Mesendoderm (in vitro differentiated cells): ENCODE results near the gene FNDC3B.

Source experiments
- DNase-seq: peaks from one replicate; pipeline ENCODE4 v3.0.0; 2013
- H2AK5ac ChIP-seq: 2 replicates; pipeline ENCODE4 v1.6.1; 2013; ENCODE audit warnings: low read length, inconsistent platforms
- H2BK120ac ChIP-seq: 2 replicates; pipeline ENCODE4 v1.6.1; 2013; ENCODE audit warnings: low read depth, mild to moderate bottlenecking, low read length, moderate library complexity, mixed read lengths
- H2BK15ac ChIP-seq: replicated peaks from 2 replicates; pipeline ENCODE4 v1.6.1; 2013; ENCODE audit warnings: low read depth, mild to moderate bottlenecking, moderate library complexity
- H2BK5ac ChIP-seq: 2 replicates; pipeline ENCODE4 v1.6.1; 2013; ENCODE audit warnings: low read length, inconsistent platforms
- H3K18ac ChIP-seq: 2 replicates; pipeline ENCODE4 v1.6.1; 2013; ENCODE audit warnings: mild to moderate bottlenecking, low read length, mixed read lengths
- H3K23ac ChIP-seq: one replicate; pipeline ENCODE4 v1.6.1; 2013; ENCODE audit warnings: low read length
- H3K27ac ChIP-seq: 2 replicates; pipeline ENCODE4 v1.5.1; 2013; ENCODE audit warnings: low read depth, mild to moderate bottlenecking, inconsistent platforms, low read length, moderate library complexity
- H3K27me3 ChIP-seq: 2 replicates; pipeline ENCODE4 v1.6.1; 2013; ENCODE audit warnings: low read length, control low read depth, mild to moderate bottlenecking, inconsistent platforms; ENCODE audit not compliant: insufficient read depth, poor library complexity
- H3K36me3 ChIP-seq: 2 replicates; pipeline ENCODE4 v1.6.1; 2013; ENCODE audit warnings: low read length, inconsistent platforms; ENCODE audit not compliant: control insufficient read depth, insufficient read depth
- H3K4ac ChIP-seq: one replicate; pipeline ENCODE4 v1.6.1; 2013; ENCODE audit warnings: low read depth, mild to moderate bottlenecking, low read length, moderate library complexity
- H3K4me1 ChIP-seq: 2 replicates; pipeline ENCODE4 v1.6.1; 2013; ENCODE audit warnings: low read depth, low read length, inconsistent platforms; ENCODE audit not compliant: control insufficient read depth
- H3K4me2 ChIP-seq: 2 replicates; pipeline ENCODE4 v1.6.1; 2013; ENCODE audit warnings: low read length
- H3K4me3 ChIP-seq: 2 replicates; pipeline ENCODE4 v1.5.1; 2013; ENCODE audit warnings: mild to moderate bottlenecking, low read length
- H3K56ac ChIP-seq: one replicate; pipeline ENCODE4 v1.6.1; 2013; ENCODE audit warnings: low read length
- H3K79me1 ChIP-seq: 2 replicates; pipeline ENCODE4 v1.6.1; 2013; ENCODE audit warnings: low read length, inconsistent platforms
- H3K79me2 ChIP-seq: 2 replicates; pipeline ENCODE4 v1.6.1; 2013; ENCODE audit warnings: mild to moderate bottlenecking, low read length; ENCODE audit not compliant: control insufficient read depth, insufficient read depth
- H3K9ac ChIP-seq: 2 replicates; pipeline ENCODE4 v1.6.1; 2013; ENCODE audit warnings: low read length, inconsistent platforms
- H4K5ac ChIP-seq: one replicate; pipeline ENCODE4 v1.6.1; 2013; ENCODE audit warnings: low read length
- H4K8ac ChIP-seq: one replicate; pipeline ENCODE4 v1.6.1; 2013; ENCODE audit warnings: low read depth, mild to moderate bottlenecking, control low read depth, low read length, moderate library complexity
- WGBS: extraction: QIAGEN DNeasy Blood & Tissue Kit; methylation state at CpG from one replicate; pipeline ENCODE4 v1.1.7; 2013; ENCODE audit warnings: low lambda C conversion rate, missing lambda C conversion rate; ENCODE audit not compliant: insufficient coverage; ENCODE audit errors: extremely low coverage; 5-methylcytosine and 5-hydroxymethylcytosine counted together

FNDC3B gene

GRCh38 chr3:172125963-172126457 is 86.6 kb downstream of the FNDC3B start:
- no peak overlapping the region for H3K27ac ChIP-seq
- H2BK120ac ChIP-seq = no peak overlapping the region
- no peaks in the 10 kb centered on the region for H3K36me3 ChIP-seq
- H3K79me1 ChIP-seq = peaks cover 18% of the 10 kb centered on the region
- H3K27me3 ChIP-seq = no peaks in the 10 kb centered on the region
- H3K4me2 ChIP-seq = no peak overlapping the region
- DNase-seq = no peak
- peak overlapping the region; percentile 31 for H3K56ac ChIP-seq
- H3K9ac ChIP-seq = no peak overlapping the region
- H2BK15ac ChIP-seq = no peak overlapping the region
- no peak overlapping the region for H3K18ac ChIP-seq
- H3K4me3 ChIP-seq = no peak overlapping the region
- no CpG with 5 or more reads among the region's 6 CpGs for WGBS
- no peak overlapping the region for H3K23ac ChIP-seq
- H2AK5ac ChIP-seq = no peak overlapping the region
- H3K79me2 ChIP-seq = peaks cover 44% of the 10 kb centered on the region
- no peak overlapping the region for H4K8ac ChIP-seq
- H3K4ac ChIP-seq = no peak overlapping the region
- H2BK5ac ChIP-seq = no peak overlapping the region
- H4K5ac ChIP-seq = no peak overlapping the region
- H3K4me1 ChIP-seq = peaks cover 11% of the 10 kb centered on the region

GRCh38 chr3:172126741-172127140 is 87.4 kb downstream of the FNDC3B start:
- H3K27ac ChIP-seq = no peak overlapping the region
- H3K4me3 ChIP-seq = no peak overlapping the region
- H2AK5ac ChIP-seq = no peak overlapping the region

GRCh38 chr3:172127141-172127540 is 87.8 kb downstream of the FNDC3B start:
- Histone ChIP-seq H3K4me1 (peaks cover 11% of the 10 kb centered on the region), H3K79me1 (peaks cover 18% of the 10 kb centered on the region), H2AK5ac (no peak overlapping the region), H3K18ac (peak overlapping the region; percentile 68), H3K79me2 (peaks cover 45% of the 10 kb centered on the region), H4K8ac (no peak overlapping the region), H3K4me2 (no peak overlapping the region), H4K5ac (no peak overlapping the region), H2BK15ac (no peak overlapping the region), H3K27ac (no peak overlapping the region), H2BK5ac (no peak overlapping the region), H2BK120ac (no peak overlapping the region), H3K36me3 (no peaks in the 10 kb centered on the region), H3K4me3 (no peak overlapping the region), H3K4ac (no peak overlapping the region), H3K23ac (no peak overlapping the region), H3K27me3 (no peaks in the 10 kb centered on the region), H3K56ac (no peak overlapping the region), H3K9ac (no peak overlapping the region)
- no peak for DNase-seq
- WGBS = no CpG with 5 or more reads among the region's 2 CpGs

More at GRCh38 chr3:172126741-172127140, 87.4 kb downstream of the FNDC3B start:
- Histone ChIP-seq H3K27me3 (no peaks in the 10 kb centered on the region), H3K9ac (no peak overlapping the region), H3K23ac (no peak overlapping the region), H3K56ac (no peak overlapping the region), H4K8ac (no peak overlapping the region), H3K4ac (no peak overlapping the region), H3K79me1 (peaks cover 18% of the 10 kb centered on the region), H3K79me2 (peaks cover 42% of the 10 kb centered on the region), H2BK120ac (no peak overlapping the region), H4K5ac (no peak overlapping the region), H3K4me1 (peaks cover 11% of the 10 kb centered on the region), H3K4me2 (no peak overlapping the region), H3K18ac (no peak overlapping the region), H3K36me3 (no peaks in the 10 kb centered on the region), H2BK5ac (no peak overlapping the region), H2BK15ac (no peak overlapping the region)
- no CpG with 5 or more reads among the region's 3 CpGs for WGBS
- peak; percentile 87 for DNase-seq

- Histone ChIP-seq H3K4me2 (no peak overlapping the region), H3K79me1 (peaks cover 13% of the 10 kb centered on the region), H3K79me2 (peaks cover 41% of the 10 kb centered on the region), H2BK120ac (no peak overlapping the region), H3K18ac (no peak overlapping the region), H4K8ac (no peak overlapping the region), H2AK5ac (no peak overlapping the region), H3K4ac (no peak overlapping the region), H3K56ac (no peak overlapping the region), H3K27me3 (no peaks in the 10 kb centered on the region), H3K9ac (no peak overlapping the region), H4K5ac (no peak overlapping the region), H3K23ac (no peak overlapping the region), H2BK5ac (no peak overlapping the region), H3K4me3 (no peak overlapping the region), H3K27ac (no peak overlapping the region), H2BK15ac (no peak overlapping the region), H3K36me3 (no peaks in the 10 kb centered on the region), H3K4me1 (peaks cover 11% of the 10 kb centered on the region)
- no peak for DNase-seq
- no CpG with 5 or more reads among the region's 6 CpGs for WGBS
Observed at GRCh38 chr3:172127929-172128580, 88.7 kb downstream of the FNDC3B start.

GRCh38 chr3:172128858-172129257 is 89.5 kb downstream of the FNDC3B start:
- H3K79me1 ChIP-seq = peaks cover 12% of the 10 kb centered on the region
- H3K18ac ChIP-seq = peak overlapping the region; percentile 76
- H4K8ac ChIP-seq = no peak overlapping the region
- no peak overlapping the region for H2BK15ac ChIP-seq
- H3K27me3 ChIP-seq = no peaks in the 10 kb centered on the region
- no peak overlapping the region for H4K5ac ChIP-seq
- no peak for DNase-seq
- WGBS = no CpG with 5 or more reads among the region's 9 CpGs
- peaks cover 13% of the 10 kb centered on the region for H3K4me1 ChIP-seq
- no peak overlapping the region for H3K27ac ChIP-seq
- H3K56ac ChIP-seq = no peak overlapping the region
- H3K23ac ChIP-seq = no peak overlapping the region
- H3K79me2 ChIP-seq = peaks cover 39% of the 10 kb centered on the region
- H3K4ac ChIP-seq = no peak overlapping the region
- no peak overlapping the region for H3K4me2 ChIP-seq
- H3K36me3 ChIP-seq = no peaks in the 10 kb centered on the region
- no peak overlapping the region for H3K4me3 ChIP-seq
- H2BK5ac ChIP-seq = no peak overlapping the region
- H2AK5ac ChIP-seq = no peak overlapping the region
- no peak overlapping the region for H2BK120ac ChIP-seq
- H3K9ac ChIP-seq = no peak overlapping the region

- H3K18ac ChIP-seq = no peak overlapping the region
- DNase-seq = no peak
- peaks cover 11% of the 10 kb centered on the region for H3K79me1 ChIP-seq
- no peak overlapping the region for H3K56ac ChIP-seq
- H3K4me3 ChIP-seq = no peak overlapping the region
- no CpG with 5 or more reads among the region's 1 CpG for WGBS
- H2BK5ac ChIP-seq = no peak overlapping the region
- H2AK5ac ChIP-seq = no peak overlapping the region
- H3K27me3 ChIP-seq = no peaks in the 10 kb centered on the region
- no peak overlapping the region for H2BK15ac ChIP-seq
- H3K4me1 ChIP-seq = peaks cover 14% of the 10 kb centered on the region
- H3K36me3 ChIP-seq = no peaks in the 10 kb centered on the region
- no peak overlapping the region for H3K27ac ChIP-seq
- H3K79me2 ChIP-seq = peaks cover 39% of the 10 kb centered on the region
- H4K8ac ChIP-seq = no peak overlapping the region
- no peak overlapping the region for H3K23ac ChIP-seq
- H3K4me2 ChIP-seq = no peak overlapping the region
- no peak overlapping the region for H2BK120ac ChIP-seq
- H3K9ac ChIP-seq = no peak overlapping the region
- H3K4ac ChIP-seq = no peak overlapping the region
- H4K5ac ChIP-seq = no peak overlapping the region
Observed at GRCh38 chr3:172129498-172129849, 90.1 kb downstream of the FNDC3B start.
